Neural cell (in vitro differentiated cells): ENCODE data around the gene MAST1. TPM values are rescaled to one million over a fixed set of nuclear protein-coding genes. Genes with fewer than 3 reads are reported as not detected.
A peak's percentile ranks its signal among the peaks of the same experiment; 100 is the strongest.

Experiments used
- H2AFZ ChIP-seq: fragments of 200-600, 300-800 bp; sonication (generic), shearing (Covaris generic); 2 replicates; pipeline ENCODE4 v1.6.0; 2014; ENCODE audit warnings: low read depth, mild to moderate bottlenecking, antibody characterized with exemption, low read length, moderate library complexity
- H3F3A ChIP-seq: fragments of 200-600 bp; shearing (Covaris generic); 2 replicates; pipeline ENCODE4 v1.6.1; 2016; ENCODE audit warnings: mild to moderate bottlenecking, moderate library complexity, mixed read lengths, antibody characterized with exemption, low read length; ENCODE audit not compliant: insufficient read depth, poor library complexity, severe bottlenecking
- H3K27ac ChIP-seq: fragments of 200-600, 300-800 bp; sonication (generic), shearing (Covaris generic); 2 replicates; pipeline ENCODE4 v1.5.1; 2014; ENCODE audit warnings: mild to moderate bottlenecking, low read length, moderate library complexity
- H3K27me3 ChIP-seq: fragments of 300-800, 200-600 bp; sonication (generic), shearing (Covaris generic); 2 replicates; pipeline ENCODE4 v1.6.0; 2014; ENCODE audit warnings: mild to moderate bottlenecking, low read depth, low read length, moderate library complexity; ENCODE audit not compliant: insufficient read depth
- H3K36me3 ChIP-seq: fragments of 300-800, 200-600 bp; sonication (generic), shearing (Covaris generic); 2 replicates; pipeline ENCODE4 v1.5.1; 2014; ENCODE audit warnings: mild to moderate bottlenecking, antibody characterized with exemption, low read length, moderate library complexity; ENCODE audit not compliant: insufficient read depth
- H3K4me2 ChIP-seq: fragments of 300-800, 200-600 bp; sonication (generic), shearing (Covaris generic); 2 replicates; pipeline ENCODE4 v1.6.0; 2014; ENCODE audit warnings: mild to moderate bottlenecking, low read length
- H3K4me3 ChIP-seq: fragments of 300-800, 200-600 bp; sonication (generic), shearing (Covaris generic); 2 replicates; pipeline ENCODE4 v1.5.1; 2014; ENCODE audit warnings: mild to moderate bottlenecking, low read length, moderate library complexity
- H3K79me2 ChIP-seq: fragments of 200-600 bp; shearing (Covaris generic); replicated peaks from 2 replicates; pipeline ENCODE4 v1.6.0; 2014; ENCODE audit warnings: mild to moderate bottlenecking, low read length, moderate library complexity; ENCODE audit not compliant: insufficient read depth
- H3K9ac ChIP-seq: fragments of 300-800, 200-600 bp; sonication (generic), shearing (Covaris generic); 2 replicates; pipeline ENCODE4 v1.6.1; 2016; ENCODE audit warnings: mild to moderate bottlenecking, low read length, mixed read lengths
- H3K9me2 ChIP-seq: fragments of 200-600 bp; shearing (Covaris generic); 2 replicates; pipeline ENCODE4 v1.6.1; 2016; ENCODE audit warnings: mild to moderate bottlenecking, low read length, mixed read lengths; ENCODE audit not compliant: insufficient read depth
- H3K9me3 ChIP-seq: fragments of 200-600, 300-800 bp; sonication (generic), shearing (Covaris generic); 2 replicates; pipeline ENCODE4 v1.6.1; 2016; ENCODE audit warnings: mild to moderate bottlenecking, mixed run types, low read length, moderate library complexity, mixed read lengths
- H4K20me1 ChIP-seq: fragments of 200-600 bp; shearing (Covaris generic); 2 replicates; pipeline ENCODE4 v1.6.1; 2016; ENCODE audit warnings: mild to moderate bottlenecking, mixed run types; ENCODE audit not compliant: insufficient read depth
- EP300 ChIP-seq: fragments of 450-650 bp; conservative IDR thresholded peaks from 2 replicates; pipeline ENCODE4 v1.6.1; 2014; ENCODE audit warnings: antibody characterized with exemption, mild to moderate bottlenecking, moderate library complexity; ENCODE audit not compliant: poor library complexity, severe bottlenecking
- EZH2 ChIP-seq: fragments of 200-600, 300-800 bp; shearing (Covaris generic), sonication (generic); IDR thresholded peaks from 2 replicates; pipeline ENCODE4 v1.6.1; 2014; ENCODE audit warnings: antibody characterized with exemption, low read length, borderline replicate concordance, mild to moderate bottlenecking; ENCODE audit not compliant: insufficient read depth, poor library complexity, severe bottlenecking
- MXI1 ChIP-seq: fragments of 450-650 bp; conservative IDR thresholded peaks from 2 replicates; pipeline ENCODE4 v1.6.1; 2014; ENCODE audit warnings: antibody characterized with exemption, mild to moderate bottlenecking; ENCODE audit not compliant: poor library complexity, severe bottlenecking
- POLR2AphosphoS5 ChIP-seq: IDR thresholded peaks from 2 replicates; pipeline ENCODE4 v1.6.1; 2012
- RAD21 ChIP-seq: fragments of 450-650 bp; conservative IDR thresholded peaks from 2 replicates; pipeline ENCODE4 v1.6.1; 2014; ENCODE audit warnings: antibody characterized with exemption, mild to moderate bottlenecking, moderate library complexity
- REST ChIP-seq: IDR thresholded peaks from 2 replicates; pipeline ENCODE4 v1.6.1; 2012; ENCODE audit warnings: borderline replicate concordance
- TAF1 ChIP-seq: IDR thresholded peaks from 2 replicates; pipeline ENCODE4 v1.6.1; 2012; ENCODE audit warnings: low read depth
- polyA plus RNA-seq: library from polyadenylated mRNA; depleted of rRNA; stranded (reverse); fragments of >200 nt; gene quantifications from 2 replicates; pipeline ENCODE4 v1.2.3, GENCODE V29; 2014
- TF ChIP-seq, protein P1 (sequence below): fragments of 450-650 bp; IDR thresholded peaks from 2 replicates; pipeline ENCODE4 v1.5.1; 2014; ENCODE audit warnings: antibody characterized with exemption, mild to moderate bottlenecking, moderate library complexity; ENCODE audit not compliant: poor library complexity, severe bottlenecking

MAST1 gene
- polyA plus RNA-seq, 1 donor from 2014 or later, result 65.0 TPM

GRCh38 chr19:12833738-12834565 is 4.4 kb upstream of the MAST1 start:
- Histone ChIP-seq H3K27ac (no peak overlapping the region), H3K4me2 (no peak overlapping the region), H3F3A (no peaks in the 10 kb centered on the region), H3K4me3 (peak overlapping the region; percentile 79), H3K9me2 (no peaks in the 10 kb centered on the region), H2AFZ (no peak overlapping the region), H3K9ac (peak overlapping the region; percentile 72), H3K36me3 (no peaks in the 10 kb centered on the region), H3K27me3 (peaks cover 53% of the 10 kb centered on the region), H3K79me2 (peaks cover 5% of the 10 kb centered on the region), H3K9me3 (no peaks in the 10 kb centered on the region), H4K20me1 (no peaks in the 10 kb centered on the region)
- TF ChIP-seq POLR2AphosphoS5, result peak; percentile 35
- TF ChIP-seq, protein P1, sequence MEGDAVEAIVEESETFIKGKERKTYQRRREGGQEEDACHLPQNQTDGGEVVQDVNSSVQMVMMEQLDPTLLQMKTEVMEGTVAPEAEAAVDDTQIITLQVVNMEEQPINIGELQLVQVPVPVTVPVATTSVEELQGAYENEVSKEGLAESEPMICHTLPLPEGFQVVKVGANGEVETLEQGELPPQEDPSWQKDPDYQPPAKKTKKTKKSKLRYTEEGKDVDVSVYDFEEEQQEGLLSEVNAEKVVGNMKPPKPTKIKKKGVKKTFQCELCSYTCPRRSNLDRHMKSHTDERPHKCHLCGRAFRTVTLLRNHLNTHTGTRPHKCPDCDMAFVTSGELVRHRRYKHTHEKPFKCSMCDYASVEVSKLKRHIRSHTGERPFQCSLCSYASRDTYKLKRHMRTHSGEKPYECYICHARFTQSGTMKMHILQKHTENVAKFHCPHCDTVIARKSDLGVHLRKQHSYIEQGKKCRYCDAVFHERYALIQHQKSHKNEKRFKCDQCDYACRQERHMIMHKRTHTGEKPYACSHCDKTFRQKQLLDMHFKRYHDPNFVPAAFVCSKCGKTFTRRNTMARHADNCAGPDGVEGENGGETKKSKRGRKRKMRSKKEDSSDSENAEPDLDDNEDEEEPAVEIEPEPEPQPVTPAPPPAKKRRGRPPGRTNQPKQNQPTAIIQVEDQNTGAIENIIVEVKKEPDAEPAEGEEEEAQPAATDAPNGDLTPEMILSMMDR, result peak; percentile 35
- TF ChIP-seq MXI1, result no peak

DNA sequence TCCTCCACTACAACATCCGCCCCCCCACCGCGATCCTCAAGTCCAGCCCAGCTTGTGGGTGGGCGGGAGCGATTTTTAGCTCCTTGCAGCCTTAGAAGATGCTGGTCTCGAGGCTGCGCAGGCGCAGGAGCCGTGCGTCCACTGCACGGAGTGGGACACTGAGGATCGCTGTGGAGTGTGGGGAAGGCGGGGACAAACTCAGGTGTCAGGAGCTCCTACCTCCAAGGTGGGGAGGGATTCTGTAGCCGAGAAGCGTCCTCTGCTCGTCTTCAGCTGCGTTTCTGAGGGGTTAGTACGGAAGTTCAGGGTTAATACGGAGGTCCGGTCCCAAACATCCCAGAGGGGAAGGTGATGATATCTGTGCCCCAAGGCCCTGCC is 3.8 kb upstream of the MAST1 start, which contains the start of gene RTBDN:
Gene RTBDN, minus strand, starts transcription at position 14 of the 378 bp plus-strand sequence. CDS start 4,600 bp downstream, outside the sequence.
- Histone ChIP-seq H3K4me3 (peak within 1 kb of the TSS; percentile 79), H3K27me3 (peaks cover 53% of the 10 kb centered on the region), H3K9me3 (no peaks in the 10 kb centered on the region), H2AFZ (no peak within 1 kb of the TSS), H3K9ac (peak within 1 kb of the TSS; percentile 72), H3K4me2 (peak within 1 kb of the TSS; percentile 65), H4K20me1 (no peaks in the 10 kb centered on the region), H3K27ac (no peak within 1 kb of the TSS), H3K79me2 (peaks cover 5% of the 10 kb centered on the region), H3F3A (no peaks in the 10 kb centered on the region), H3K36me3 (no peaks in the 10 kb centered on the region), H3K9me2 (no peaks in the 10 kb centered on the region)
- no peak for TF ChIP-seq REST
- TF ChIP-seq, protein P1, result no peak
- no peak for TF ChIP-seq TAF1
- no peak for TF ChIP-seq EZH2
- no peak for TF ChIP-seq EP300
- no peak for TF ChIP-seq MXI1
- no peak for TF ChIP-seq RAD21
